NCI-H128 (cell line): ENCODE data around the gene CACNA1C.

ENCODE experiments used
- DNase-seq: peaks from one replicate; lab custom pipeline; 2025; ENCODE audit not compliant: unreplicated experiment; lab: John Stamatoyannopoulos, UW

The CACNA1C gene

GRCh38 chr12:2312175-2312574, 259.4 kb downstream of the CACNA1C start:
- DNase-seq, result no peak

- DNase-seq, result no peak
Observed at GRCh38 chr12:2312770-2313169, 260.0 kb downstream of the CACNA1C start.

GRCh38 chr12:2314492-2314891, 261.7 kb downstream of the CACNA1C start:
- DNase-seq, result no peak

- DNase-seq, result no peak
Observed at GRCh38 chr12:2317772-2318171, 265.0 kb downstream of the CACNA1C start.

- DNase-seq, result no peak
Observed at GRCh38 chr12:2318286-2318685, 265.5 kb downstream of the CACNA1C start.

GRCh38 chr12:2319136-2319535, 266.3 kb downstream of the CACNA1C start:
- no peak for DNase-seq

- no peak for DNase-seq
Observed at GRCh38 chr12:2319737-2320506, 267.1 kb downstream of the CACNA1C start.

- DNase-seq, result no peak
Observed at GRCh38 chr12:2320841-2321240, 268.1 kb downstream of the CACNA1C start.

- DNase-seq, result peak; percentile 89
Observed at GRCh38 chr12:2322554-2323120, 269.9 kb downstream of the CACNA1C start.

- no peak for DNase-seq
Observed at GRCh38 chr12:2323532-2324255, 270.9 kb downstream of the CACNA1C start.

- DNase-seq, result peak; percentile 91
Observed at GRCh38 chr12:2324387-2324786, 271.6 kb downstream of the CACNA1C start.

GRCh38 chr12:2325519-2325918, 272.7 kb downstream of the CACNA1C start:
- DNase-seq, result no peak

GRCh38 chr12:2326470-2326869, 273.7 kb downstream of the CACNA1C start:
- DNase-seq, result no peak

GRCh38 chr12:2328661-2329060, 275.9 kb downstream of the CACNA1C start:
- DNase-seq, result no peak

GRCh38 chr12:2329661-2330210, 276.9 kb downstream of the CACNA1C start:
- no peak for DNase-seq

- DNase-seq, result no peak
Observed at GRCh38 chr12:2332236-2332635, 279.4 kb downstream of the CACNA1C start.

GRCh38 chr12:2332947-2333346, 280.2 kb downstream of the CACNA1C start:
- no peak for DNase-seq

- DNase-seq, result no peak
Observed at GRCh38 chr12:2333491-2334195, 280.9 kb downstream of the CACNA1C start.

- DNase-seq, result no peak
Observed at GRCh38 chr12:2334271-2334670, 281.5 kb downstream of the CACNA1C start.

- DNase-seq, result no peak
Observed at GRCh38 chr12:2334689-2335088, 281.9 kb downstream of the CACNA1C start.

GRCh38 chr12:2335109-2335508, 282.3 kb downstream of the CACNA1C start:
- DNase-seq, result no peak
